GM12878 (cell line): ENCODE results near the gene RNMT.

Experiments
- EP300 ChIP-seq, 2 experiments: fragments of 150-350 bp in 1 of 2; IDR thresholded peaks; 2 replicates each; pipeline ENCODE4 v1.6.1; 2011 to 2012; ENCODE audit warnings: low read depth in 2 of 2, low read length in 2 of 2, borderline replicate concordance in 1 of 2, improper control_type of control experiment in 1 of 2, inconsistent platforms in 1 of 2; ENCODE audit not compliant: control insufficient read depth in 1 of 2
- JUNB ChIP-seq: IDR thresholded peaks from 2 replicates; pipeline ENCODE4 v1.6.1; 2016; ENCODE audit warnings: antibody characterized with exemption, mild to moderate bottlenecking
- MYC ChIP-seq: IDR thresholded peaks from 2 replicates; pipeline ENCODE4 v1.6.1; 2011; ENCODE audit warnings: mild to moderate bottlenecking, low read length, moderate library complexity, inconsistent platforms; ENCODE audit not compliant: insufficient read depth, insufficient replicate concordance, insufficient read length, severe bottlenecking
- POLR2AphosphoS5 ChIP-seq: IDR thresholded peaks from 2 replicates; pipeline ENCODE4 v1.6.1; 2011; ENCODE audit warnings: mild to moderate bottlenecking, low read length, inconsistent platforms
- RAD21 ChIP-seq: IDR thresholded peaks from 2 replicates; pipeline ENCODE4 v1.6.1; 2011; ENCODE audit warnings: mild to moderate bottlenecking, low read depth, low read length, moderate library complexity; ENCODE audit not compliant: insufficient read depth
- SUPT20H ChIP-seq: IDR thresholded peaks from 2 replicates; pipeline ENCODE4 v1.6.1; 2011; ENCODE audit warnings: low read depth, mild to moderate bottlenecking, low read length, moderate library complexity, borderline replicate concordance; ENCODE audit not compliant: control insufficient read depth
- WRNIP1 ChIP-seq: IDR thresholded peaks from 2 replicates; pipeline ENCODE4 v1.6.1; 2011; ENCODE audit warnings: low read depth, low read length, improper control_type of control experiment, borderline replicate concordance
- YY1 ChIP-seq: IDR thresholded peaks from 2 replicates; pipeline ENCODE4 v1.6.1; 2011; ENCODE audit warnings: low read depth, mild to moderate bottlenecking, low read length
- TF ChIP-seq, protein P1 (sequence below), 3 experiments: IDR thresholded peaks in 2 of 3; conservative IDR thresholded peaks in 1 of 3; 2 replicates each; pipeline ENCODE4 v1.5.1; 2011; ENCODE audit warnings: low read depth in 3 of 3, low read length in 3 of 3, mild to moderate bottlenecking in 3 of 3, control low read depth in 2 of 3, moderate library complexity in 2 of 3, inconsistent platforms in 1 of 3, mixed read lengths in 1 of 3; ENCODE audit not compliant: control insufficient read depth in 2 of 3, insufficient read depth in 1 of 3; ENCODE audit errors: extremely low read depth in 1 of 3

DNA sequence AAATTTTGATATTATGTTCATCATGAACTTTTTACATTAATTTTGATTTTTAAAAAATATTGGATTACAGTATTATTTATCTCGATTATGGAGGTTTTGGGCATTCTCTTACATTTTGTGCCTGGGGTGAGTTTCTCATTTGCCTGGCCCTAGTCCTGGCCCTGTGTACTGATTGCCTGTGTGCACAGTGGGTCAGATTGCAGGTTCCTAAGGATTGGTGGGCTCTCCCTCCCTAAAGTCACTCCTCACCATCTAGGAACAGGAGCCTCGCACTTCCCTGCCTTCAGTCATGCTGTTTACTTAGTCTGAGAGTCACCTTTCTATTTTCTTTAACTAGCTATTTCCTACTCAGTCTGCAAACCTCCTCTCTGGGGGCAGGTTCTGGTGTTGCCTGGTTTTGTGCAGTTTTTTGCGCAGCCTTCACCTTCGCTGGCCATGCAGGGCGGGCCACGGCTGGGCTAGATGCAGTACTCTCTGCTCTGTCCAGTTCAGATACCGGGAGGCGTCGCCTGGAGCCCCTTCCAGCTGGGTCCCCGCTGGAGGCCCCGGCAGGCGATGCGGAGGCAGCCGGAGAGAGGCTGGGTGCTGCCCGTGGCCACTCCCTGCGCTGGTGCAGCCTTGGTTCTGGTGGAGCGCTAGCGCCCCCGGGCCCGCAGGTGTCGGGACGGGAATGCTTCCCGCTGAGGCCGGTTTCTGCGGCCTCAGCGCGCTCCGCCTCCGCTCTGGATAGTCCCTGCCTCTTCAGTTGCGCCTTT is 74.2 kb downstream of the RNMT start:
- TF ChIP-seq JUNB (no peak), EP300 (IDR thresholded peaks at IDR 0.05; ENCODE audit: borderline replicate concordance in 1 of 2, control insufficient read depth in 1 of 2, low read depth in 2 of 2, low read length in 2 of 2) (no peak), POLR2AphosphoS5 (no peak), WRNIP1 (no peak), SUPT20H (no peak), RAD21 (peak; percentile 36; the same call in 1 of the 2 replicates), YY1 (no peak), MYC (no peak)
- TF ChIP-seq, protein P1, sequence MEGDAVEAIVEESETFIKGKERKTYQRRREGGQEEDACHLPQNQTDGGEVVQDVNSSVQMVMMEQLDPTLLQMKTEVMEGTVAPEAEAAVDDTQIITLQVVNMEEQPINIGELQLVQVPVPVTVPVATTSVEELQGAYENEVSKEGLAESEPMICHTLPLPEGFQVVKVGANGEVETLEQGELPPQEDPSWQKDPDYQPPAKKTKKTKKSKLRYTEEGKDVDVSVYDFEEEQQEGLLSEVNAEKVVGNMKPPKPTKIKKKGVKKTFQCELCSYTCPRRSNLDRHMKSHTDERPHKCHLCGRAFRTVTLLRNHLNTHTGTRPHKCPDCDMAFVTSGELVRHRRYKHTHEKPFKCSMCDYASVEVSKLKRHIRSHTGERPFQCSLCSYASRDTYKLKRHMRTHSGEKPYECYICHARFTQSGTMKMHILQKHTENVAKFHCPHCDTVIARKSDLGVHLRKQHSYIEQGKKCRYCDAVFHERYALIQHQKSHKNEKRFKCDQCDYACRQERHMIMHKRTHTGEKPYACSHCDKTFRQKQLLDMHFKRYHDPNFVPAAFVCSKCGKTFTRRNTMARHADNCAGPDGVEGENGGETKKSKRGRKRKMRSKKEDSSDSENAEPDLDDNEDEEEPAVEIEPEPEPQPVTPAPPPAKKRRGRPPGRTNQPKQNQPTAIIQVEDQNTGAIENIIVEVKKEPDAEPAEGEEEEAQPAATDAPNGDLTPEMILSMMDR (IDR thresholded peaks at IDR 0.05 in 2 of 3, conservative IDR thresholded peaks at IDR 0.05 in 1 of 3; ENCODE audit: control insufficient read depth in 2 of 3, extremely low read depth in 1 of 3, insufficient read depth in 1 of 3, low read depth in 3 of 3, low read length in 3 of 3) = peak in 1 of 3 experiments; percentile 17; a peak in 2 of 6 replicates
